NCI-H2227 treated with DMSO at 0.1 percent for 48 hours (cell line): ENCODE results near the gene GAST.

Experiments used
- DNase-seq: peaks from one replicate; lab custom pipeline; 2025; lab: John Stamatoyannopoulos, UW

The GAST gene

GRCh38 chr17:41741709-41742108 is 29.6 kb downstream of the GAST start:
- DNase-seq: no peak

DNA sequence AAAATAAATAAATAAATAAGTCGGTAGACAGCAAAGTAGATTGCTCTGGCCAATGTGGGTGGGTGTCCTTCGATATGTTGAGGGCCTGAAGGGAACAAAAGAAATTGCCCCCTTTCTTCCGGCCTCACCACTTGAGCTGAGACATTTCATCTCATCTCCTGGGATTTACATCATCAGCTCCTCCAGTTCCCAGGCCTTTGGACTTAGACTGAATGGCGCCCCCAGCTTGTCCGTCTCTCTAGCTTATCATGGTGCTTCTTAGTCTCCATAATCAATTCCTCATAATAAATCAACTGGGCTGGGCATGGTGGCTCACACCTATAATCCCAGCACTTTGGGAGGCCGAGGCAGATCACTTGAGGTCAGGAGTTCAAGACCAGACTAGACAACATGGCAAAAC is 36.1 kb downstream of the GAST start:
- no peak for DNase-seq

DNA sequence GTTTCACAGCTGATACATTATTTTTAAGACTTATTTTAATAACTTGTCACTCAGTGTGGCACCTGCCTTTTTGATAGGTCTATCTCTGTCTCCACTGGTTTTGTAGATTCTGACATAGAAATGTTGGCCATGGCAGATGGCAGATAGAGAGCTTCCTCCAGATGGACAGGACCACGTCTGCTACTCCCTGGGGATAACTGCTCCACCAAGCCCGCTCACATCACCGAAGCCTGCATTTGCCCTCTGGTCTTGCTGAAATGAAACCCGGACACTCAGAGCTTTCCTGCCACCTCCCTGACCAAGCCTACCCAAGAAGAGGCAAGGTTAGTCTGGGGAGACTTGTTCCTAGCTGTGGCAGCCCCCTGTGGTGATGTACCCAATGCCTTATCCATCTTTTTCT is 38.7 kb downstream of the GAST start:
- DNase-seq: no peak

DNA sequence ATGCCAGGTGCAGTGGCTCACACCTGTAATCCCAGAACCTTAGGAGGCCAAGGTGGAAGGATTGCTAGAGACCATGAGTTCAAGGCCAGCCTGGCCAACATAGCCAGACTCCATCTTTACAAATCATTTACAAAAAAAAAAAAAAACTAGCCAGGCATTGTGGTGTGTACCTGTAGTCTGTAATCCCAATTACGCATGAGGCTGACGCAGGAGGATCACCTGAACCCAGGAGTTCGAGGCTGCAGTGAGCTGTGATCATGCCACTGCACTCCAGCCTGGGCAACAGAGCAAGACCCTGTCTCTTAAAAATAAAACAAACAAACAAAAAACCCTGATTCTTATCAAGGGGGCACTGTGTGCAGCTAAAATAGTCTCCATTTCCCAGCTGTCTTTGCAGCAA is 39.2 kb downstream of the GAST start:
- no peak for DNase-seq

DNA sequence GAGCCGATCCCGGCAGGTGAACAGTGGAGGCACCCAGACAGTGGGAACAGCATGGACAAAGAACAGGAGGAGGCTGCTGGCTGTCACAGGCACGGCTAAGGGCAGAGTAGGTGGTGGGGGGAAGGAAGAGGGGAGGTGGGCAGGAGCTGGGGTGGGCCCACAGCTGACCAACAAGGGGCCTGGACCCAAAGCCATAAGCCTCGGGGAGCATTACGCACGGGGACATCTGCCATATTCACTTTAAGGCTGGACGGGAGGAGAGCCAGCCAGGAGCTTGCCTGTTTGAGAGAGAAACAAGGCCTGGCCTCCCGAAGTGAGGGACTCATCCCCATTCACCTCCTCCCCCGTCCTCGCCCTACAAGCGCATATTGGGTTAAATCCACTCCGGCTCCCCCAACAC is 41.9 kb downstream of the GAST start:
- no peak for DNase-seq

- no peak for DNase-seq
Observed at GRCh38 chr17:41758601-41759000, 46.5 kb downstream of the GAST start.

DNA sequence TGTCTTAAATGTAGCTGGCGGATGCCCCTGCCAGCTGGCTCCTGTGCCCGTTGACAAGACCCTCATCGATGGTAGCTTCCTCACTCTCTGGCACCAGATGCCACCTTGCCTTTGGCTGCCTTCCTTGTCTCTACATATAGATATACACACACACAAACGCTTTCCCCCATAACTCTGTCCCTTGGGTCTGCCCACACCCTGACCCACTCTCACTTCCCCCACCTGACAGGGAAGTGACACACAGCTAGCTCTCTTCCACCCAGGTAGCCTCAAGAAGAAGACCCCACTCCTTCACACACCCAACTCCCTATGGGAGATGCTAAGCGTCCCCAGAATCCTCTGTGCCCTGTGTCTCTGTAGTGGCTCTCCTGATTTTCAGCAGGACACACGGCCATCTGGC is 48.7 kb downstream of the GAST start:
- DNase-seq: no peak

GRCh38 chr17:41762391-41762790 is 50.3 kb downstream of the GAST start:
- no peak for DNase-seq

GRCh38 chr17:41762841-41763240 is 50.7 kb downstream of the GAST start:
- no peak for DNase-seq

GRCh38 chr17:41763327-41763726 is 51.2 kb downstream of the GAST start:
- DNase-seq: no peak
